Hepatic stellate cell (primary cell): ENCODE data around the gene MXD4.

ENCODE experiments used
- DNase-seq: peaks from one replicate; pipeline ENCODE4 v3.0.0; 2011; ENCODE audit warnings: low spot score

MXD4 gene

GRCh38 chr4:2291705-2292645 lies 30.1 kb upstream of the MXD4 start:
- no peak for DNase-seq

DNA sequence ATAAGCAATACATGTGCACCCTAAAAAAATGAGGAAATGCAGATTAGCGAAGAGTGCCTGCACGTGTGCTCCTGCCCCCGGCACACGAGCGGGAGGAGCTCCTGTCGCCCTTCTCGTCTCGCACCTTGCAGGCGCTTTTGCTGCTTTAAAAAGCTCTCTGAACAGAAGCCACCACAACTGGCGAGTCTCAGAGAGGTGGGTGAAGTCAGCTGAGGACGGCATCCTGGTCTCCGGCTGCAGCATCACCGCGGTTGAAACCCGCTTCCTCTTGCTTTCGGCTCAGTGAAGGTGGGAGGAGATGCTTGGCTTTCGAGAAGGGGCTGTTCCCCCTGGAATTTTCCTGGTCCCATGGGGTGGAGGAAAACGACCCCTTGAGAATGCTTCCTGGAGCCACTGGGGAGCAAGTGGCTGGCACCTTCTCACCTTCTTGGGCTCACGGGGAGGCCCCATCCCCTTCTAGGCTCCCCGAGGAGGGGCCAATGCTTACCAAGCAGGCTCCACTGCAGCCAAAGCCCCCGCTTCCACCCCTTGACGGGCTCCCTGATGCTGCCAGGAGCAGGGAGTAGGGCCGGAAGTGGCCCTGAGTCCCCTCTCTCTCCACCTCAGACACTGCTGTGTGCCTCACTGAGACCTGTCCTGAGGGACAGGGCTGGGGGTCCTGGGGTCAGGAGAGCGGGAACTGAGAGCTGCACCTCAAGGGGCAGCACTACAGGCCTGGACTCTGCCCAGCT lies 29.2 kb upstream of the MXD4 start:
- no peak for DNase-seq

DNA sequence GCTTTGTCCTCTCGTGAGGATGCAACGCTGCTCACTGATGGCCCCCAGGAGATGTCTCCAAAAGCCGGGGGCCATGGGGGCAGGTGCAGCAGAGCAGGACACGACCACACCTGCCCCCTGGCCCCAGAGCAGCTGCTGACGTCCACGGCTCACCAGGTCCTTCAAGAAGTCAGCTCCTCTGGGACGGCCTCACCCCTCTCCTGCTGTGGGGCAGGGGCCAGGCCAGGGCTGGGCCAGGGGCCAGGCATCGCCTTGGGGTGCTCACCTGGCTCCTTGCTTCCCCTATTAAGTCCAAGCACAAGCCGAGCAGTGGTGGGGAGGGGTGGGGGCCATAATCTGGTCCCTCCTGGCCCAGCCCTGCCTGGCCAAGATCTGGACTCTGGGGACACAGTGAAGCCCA lies 28.6 kb upstream of the MXD4 start:
- no peak for DNase-seq

DNA sequence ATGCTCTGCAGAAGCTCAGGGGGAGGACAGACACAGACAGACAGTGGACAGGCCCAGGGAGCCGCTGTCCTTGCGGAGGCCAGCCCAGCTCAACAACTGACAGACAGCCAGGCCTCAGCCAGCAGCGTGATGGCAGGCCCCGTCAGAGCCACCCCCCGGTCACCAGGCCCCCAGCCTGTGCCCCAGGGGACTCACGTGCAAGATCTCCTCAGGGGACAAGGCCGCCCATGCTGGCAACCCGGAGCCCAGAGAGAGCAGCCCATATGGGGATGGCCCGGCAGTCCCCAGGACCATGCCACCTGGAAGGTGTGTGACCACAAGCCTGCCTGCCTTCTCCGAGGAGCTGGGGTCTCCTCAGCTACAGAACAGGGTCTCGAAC lies 28.0 kb upstream of the MXD4 start:
- DNase-seq: no peak

GRCh38 chr4:2289311-2289954 lies 27.5 kb upstream of the MXD4 start:
- no peak for DNase-seq

DNA sequence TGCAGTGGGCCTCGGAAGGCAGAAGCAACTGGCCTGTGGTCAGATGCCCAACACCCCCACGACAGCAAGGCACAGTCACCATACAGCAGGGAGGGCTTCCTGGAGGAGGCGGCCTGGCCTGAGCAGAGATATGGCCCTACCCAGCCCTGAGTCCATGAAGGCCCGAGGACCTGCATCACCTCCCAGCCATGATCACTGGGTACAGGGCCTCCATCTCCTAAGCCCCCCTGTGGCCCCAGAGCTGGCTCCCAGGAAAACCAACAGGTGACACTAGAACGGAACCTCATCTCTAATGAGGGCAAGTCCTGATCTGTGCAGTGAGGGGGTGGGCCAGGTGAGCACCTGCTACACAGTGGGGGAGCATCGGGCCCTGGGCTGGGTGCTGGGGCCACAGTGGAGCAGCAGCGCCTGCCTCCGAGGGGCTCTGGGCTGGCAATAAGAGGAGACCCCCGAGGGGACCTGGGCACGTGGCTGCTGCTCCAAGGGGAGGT lies 26.2 kb upstream of the MXD4 start:
- no peak for DNase-seq

DNA sequence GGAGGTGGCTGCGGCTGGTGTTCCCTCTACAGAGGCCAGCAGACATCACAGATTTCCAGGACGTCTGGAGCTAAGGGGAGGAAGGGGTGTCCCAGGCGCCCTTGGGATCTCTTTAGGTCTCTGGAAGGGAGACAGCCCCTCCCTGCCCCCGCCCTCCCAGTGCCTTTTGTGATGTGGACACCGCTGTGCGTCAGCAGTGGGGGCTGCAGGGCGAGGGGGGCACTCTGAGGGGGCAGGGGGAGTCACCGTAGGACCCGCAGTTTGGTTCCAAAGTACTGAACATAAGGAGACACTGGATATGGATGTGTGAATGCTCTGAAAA lies 25.6 kb upstream of the MXD4 start:
- DNase-seq: no peak

DNA sequence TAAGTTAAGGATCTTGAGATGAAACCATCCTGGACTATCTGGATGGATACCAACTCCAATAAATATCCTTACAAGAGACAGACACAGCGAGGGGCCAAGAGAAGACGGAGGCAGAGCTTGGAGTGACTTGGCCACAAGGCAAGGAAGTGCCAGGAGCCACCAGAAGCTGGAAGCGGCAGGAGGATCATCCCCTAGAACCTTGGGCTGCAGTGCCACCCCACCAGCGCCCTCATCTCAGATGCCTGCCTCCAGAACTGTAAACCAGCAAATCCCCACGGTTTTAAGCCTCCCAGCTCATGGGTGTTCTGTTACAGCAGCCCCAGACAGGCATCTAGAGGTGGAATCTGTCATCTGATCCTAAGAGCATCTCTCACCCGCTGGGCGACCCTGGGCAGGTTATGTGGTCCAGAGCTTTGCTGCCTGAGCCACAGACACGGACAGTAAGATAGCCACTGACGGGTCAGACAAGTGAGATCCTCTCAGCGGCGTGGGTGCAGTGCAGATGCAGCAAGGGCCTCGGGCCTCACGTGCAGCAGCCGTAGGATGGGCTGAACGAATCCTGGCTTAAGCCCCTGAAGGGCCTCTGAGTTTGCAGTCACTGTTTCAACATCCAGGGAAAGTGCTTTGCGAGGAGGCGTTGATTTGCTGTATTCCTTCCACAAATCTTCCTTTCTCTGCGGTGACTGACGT lies 25.1 kb upstream of the MXD4 start:
- DNase-seq: no peak

DNA sequence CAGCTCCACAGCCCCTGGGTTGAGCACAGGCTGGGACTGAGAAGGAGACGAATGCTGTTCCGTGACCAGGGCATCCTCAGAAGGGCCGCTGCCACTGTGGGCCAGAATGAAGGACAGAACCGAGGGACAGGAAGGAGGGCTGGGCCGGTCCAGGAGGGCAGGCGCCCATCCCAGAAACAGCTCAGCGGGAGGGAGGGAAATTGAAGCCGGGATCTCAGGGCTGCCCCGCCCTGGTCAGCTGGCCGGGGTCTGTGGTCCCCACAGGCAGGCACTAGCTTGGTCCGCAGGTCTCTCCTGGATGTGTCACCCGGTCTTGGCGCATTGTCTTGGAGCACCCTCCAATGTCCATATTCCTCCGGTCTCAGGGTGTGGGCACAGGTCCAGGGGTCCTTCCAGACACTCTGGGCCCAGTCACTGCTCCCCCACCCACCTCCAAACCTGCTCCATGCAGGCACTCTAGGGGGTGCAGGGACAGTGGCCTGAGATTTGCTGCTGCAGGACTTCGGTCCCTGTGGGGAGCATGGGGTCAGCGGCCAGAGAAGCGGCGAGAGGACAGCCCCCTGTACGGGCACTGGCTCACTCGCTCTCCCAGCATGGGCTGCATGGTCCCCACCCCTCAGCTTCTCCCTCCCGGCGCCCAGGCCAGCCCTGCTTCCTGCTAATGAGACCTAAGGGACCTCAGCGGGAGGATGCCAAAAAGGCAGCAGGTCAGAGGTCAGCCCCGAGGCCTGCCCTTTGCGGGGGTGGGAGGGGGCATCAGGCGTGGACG lies 23.9 kb upstream of the MXD4 start:
- DNase-seq: no peak

GRCh38 chr4:2284934-2285612 lies 23.2 kb upstream of the MXD4 start:
- DNase-seq: peak; percentile 62

- no peak for DNase-seq
Observed at GRCh38 chr4:2284161-2284933, 22.4 kb upstream of the MXD4 start.

GRCh38 chr4:2283199-2283711 lies 21.3 kb upstream of the MXD4 start:
- no peak for DNase-seq

- no peak for DNase-seq
Observed at GRCh38 chr4:2281575-2282343, 19.9 kb upstream of the MXD4 start.

- no peak for DNase-seq
Observed at GRCh38 chr4:2280531-2281300, 18.8 kb upstream of the MXD4 start.

DNA sequence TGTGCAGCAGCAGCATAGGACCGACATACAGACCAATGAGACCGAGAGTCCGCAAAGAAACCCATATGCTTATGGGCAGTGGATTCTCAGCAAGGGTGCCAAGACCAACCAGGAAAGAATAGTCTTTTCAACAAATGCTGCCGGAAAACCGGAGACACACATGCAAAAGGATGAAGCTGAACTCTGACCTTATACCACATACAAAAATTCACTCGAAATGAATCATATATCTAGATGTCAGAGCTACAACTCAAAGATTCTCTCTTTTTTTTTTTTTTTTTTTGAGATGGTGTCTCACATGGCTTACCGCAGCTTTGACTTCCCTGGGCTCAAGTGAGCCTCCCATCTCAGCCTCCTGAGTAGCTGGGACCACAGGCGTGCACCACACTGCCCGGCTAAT lies 16.0 kb upstream of the MXD4 start:
- DNase-seq: peak; percentile 39

- no peak for DNase-seq
Observed at GRCh38 chr4:2276581-2277325, 14.8 kb upstream of the MXD4 start.

GRCh38 chr4:2275546-2276251 lies 13.8 kb upstream of the MXD4 start:
- DNase-seq: no peak
